Karpas-422 (cell line): ENCODE results near the gene CDC42SE2. TPM values are rescaled to one million over a fixed set of nuclear protein-coding genes. Genes with fewer than 3 reads are reported as not detected.

Experiments
- DNase-seq: peaks from one replicate; pipeline ENCODE4 v3.0.0-alpha.2; 2015
- H2AFZ ChIP-seq: fragments of 200-600 bp; sonication (generic); 2 replicates; pipeline ENCODE4 v1.6.1; 2014; ENCODE audit warnings: antibody characterized with exemption, low read length, mixed read lengths
- H3K27ac ChIP-seq: fragments of 200-600 bp; sonication (generic); 2 replicates; pipeline ENCODE4 v1.5.1; 2014; ENCODE audit warnings: mild to moderate bottlenecking, low read length, moderate library complexity
- H3K27me3 ChIP-seq: fragments of 200-600 bp; sonication (generic); 2 replicates; pipeline ENCODE4 v1.6.1; 2014; ENCODE audit warnings: low read length, mixed read lengths
- H3K36me3 ChIP-seq: fragments of 200-600 bp; sonication (generic); 2 replicates; pipeline ENCODE4 v1.6.1; 2014; ENCODE audit warnings: low read length, mixed read lengths; ENCODE audit not compliant: insufficient read depth
- H3K4me1 ChIP-seq: fragments of 200-600 bp; sonication (generic); 2 replicates; pipeline ENCODE4 v1.6.1; 2014; ENCODE audit warnings: mild to moderate bottlenecking, low read length, mixed read lengths
- H3K4me2 ChIP-seq: fragments of 200-600 bp; sonication (generic); 2 replicates; pipeline ENCODE4 v1.6.1; 2014; ENCODE audit warnings: low read length, low read depth, mild to moderate bottlenecking; ENCODE audit not compliant: poor library complexity, severe bottlenecking
- H3K4me3 ChIP-seq: fragments of 200-600 bp; sonication (generic); 2 replicates; pipeline ENCODE4 v1.5.1; 2014; ENCODE audit warnings: mild to moderate bottlenecking, antibody characterized with exemption, low read length, mixed read lengths
- H3K79me2 ChIP-seq: fragments of 200-600 bp; sonication (generic); 2 replicates; pipeline ENCODE4 v1.6.1; 2014; ENCODE audit warnings: mild to moderate bottlenecking, low read length, mixed read lengths
- H3K9ac ChIP-seq: fragments of 200-600 bp; sonication (generic); 2 replicates; pipeline ENCODE4 v1.6.0; 2014; ENCODE audit warnings: low read length
- H3K9me2 ChIP-seq: fragments of 200-600 bp; sonication (generic), shearing (Covaris generic); replicated peaks from 2 replicates; pipeline ENCODE4 v1.6.0; 2014; ENCODE audit warnings: mild to moderate bottlenecking, low read length, moderate library complexity; ENCODE audit not compliant: insufficient read depth
- H3K9me3 ChIP-seq: fragments of 300-700, 200-600 bp; sonication (generic); 2 replicates; pipeline ENCODE4 v1.6.1; 2014; ENCODE audit warnings: low read length, mixed read lengths
- H4K20me1 ChIP-seq: fragments of 200-600 bp; sonication (generic); 2 replicates; pipeline ENCODE4 v1.6.1; 2014; ENCODE audit warnings: mild to moderate bottlenecking, antibody characterized with exemption, low read length, low read depth; ENCODE audit not compliant: insufficient read depth
- total RNA-seq: library from RNA; depleted of rRNA; stranded (reverse); fragments of >200 nt; shearing (Covaris generic); gene quantifications from 2 replicates; pipeline ENCODE4 v1.2.3, GENCODE V29; 2014; ENCODE audit warnings: low replicate concordance

CDC42SE2 gene
- total RNA-seq, 1 experiment from 2014 or later, result 143 TPM

- H3K4me2 ChIP-seq, result peak overlapping the region; percentile 32
- no peaks in the 10 kb centered on the region for H4K20me1 ChIP-seq
- no peak for DNase-seq
- H3K4me3 ChIP-seq, result no peak overlapping the region
- H3K36me3 ChIP-seq, result peaks cover 17% of the 10 kb centered on the region; the same call in 1 of the 2 replicates
- no peaks in the 10 kb centered on the region for H3K9me3 ChIP-seq
- H3K9ac ChIP-seq, result no peak overlapping the region
- H3K9me2 ChIP-seq, result no peaks in the 10 kb centered on the region
- no peak overlapping the region for H3K27ac ChIP-seq
- peaks cover 72% of the 10 kb centered on the region for H3K4me1 ChIP-seq
- H3K79me2 ChIP-seq, result peaks cover 43% of the 10 kb centered on the region
- no peak overlapping the region for H2AFZ ChIP-seq
- H3K27me3 ChIP-seq, result no peaks in the 10 kb centered on the region
Observed at GRCh38 chr5:131254741-131255140, 9.1 kb upstream of the CDC42SE2 start.

DNA sequence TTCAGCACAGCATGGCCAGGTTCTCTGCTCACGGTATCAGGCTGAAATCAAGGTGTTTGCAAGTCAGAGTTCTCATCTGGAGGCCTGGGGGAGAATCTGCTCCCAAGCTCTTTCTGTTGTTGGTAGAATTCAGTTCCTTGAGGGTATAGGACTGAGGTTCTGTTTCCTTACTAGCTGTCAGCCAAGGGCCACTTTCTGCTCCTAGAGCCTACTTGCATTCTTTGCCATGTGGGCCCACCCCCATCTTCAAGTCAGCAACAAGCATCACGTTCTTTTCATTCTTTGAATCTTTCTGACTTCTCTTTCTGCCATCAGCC, 7.4 kb upstream of the CDC42SE2 start:
- H2AFZ ChIP-seq, result no peak overlapping the region
- H3K79me2 ChIP-seq, result peaks cover 43% of the 10 kb centered on the region

DNA sequence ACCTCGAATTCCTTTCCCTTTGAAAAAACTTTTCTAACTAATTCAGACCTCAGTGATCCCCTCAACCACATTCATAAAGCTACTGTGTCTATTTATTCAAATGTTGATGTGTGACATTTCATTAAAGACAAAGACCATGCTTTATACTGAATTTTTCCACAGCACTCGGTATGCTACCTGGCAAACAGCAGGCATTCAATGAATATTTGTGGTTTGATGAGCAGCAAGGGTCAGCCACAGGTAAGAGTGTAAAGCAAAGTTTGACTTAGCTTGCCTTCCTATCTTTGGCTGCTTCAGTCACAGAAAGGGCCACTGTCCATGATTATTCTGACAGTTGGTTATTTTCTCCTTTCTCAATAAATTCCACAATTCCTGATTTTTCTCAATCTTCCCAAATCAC, 5.1 kb upstream of the CDC42SE2 start:
- H3K9me3 ChIP-seq, result no peaks in the 10 kb centered on the region
- H2AFZ ChIP-seq, result no peak overlapping the region
- no peak overlapping the region for H3K4me2 ChIP-seq
- peak overlapping the region; percentile 46 for H3K27ac ChIP-seq
- no peaks in the 10 kb centered on the region for H3K27me3 ChIP-seq
- H3K9me2 ChIP-seq, result no peaks in the 10 kb centered on the region
- no peak for DNase-seq
- peaks cover 19% of the 10 kb centered on the region; the same call in 1 of the 2 replicates for H3K36me3 ChIP-seq
- H3K4me1 ChIP-seq, result peaks cover 53% of the 10 kb centered on the region
- peaks cover 51% of the 10 kb centered on the region for H3K79me2 ChIP-seq
- no peak overlapping the region for H3K9ac ChIP-seq
- H3K4me3 ChIP-seq, result no peak overlapping the region
- no peaks in the 10 kb centered on the region for H4K20me1 ChIP-seq

More for the DNA sequence above, 7.4 kb upstream of the CDC42SE2 start:
- Histone ChIP-seq H3K4me2 (no peak overlapping the region), H3K4me3 (no peak overlapping the region), H3K9ac (no peak overlapping the region), H3K27me3 (no peaks in the 10 kb centered on the region), H3K36me3 (peaks cover 19% of the 10 kb centered on the region; the same call in 1 of the 2 replicates), H3K4me1 (peaks cover 55% of the 10 kb centered on the region), H3K27ac (peak overlapping the region; percentile 43), H3K9me3 (no peaks in the 10 kb centered on the region), H4K20me1 (no peaks in the 10 kb centered on the region), H3K9me2 (no peaks in the 10 kb centered on the region)
- no peak for DNase-seq

GRCh38 chr5:131259326-131259725, 4.5 kb upstream of the CDC42SE2 start:
- peaks cover 47% of the 10 kb centered on the region for H3K4me1 ChIP-seq

GRCh38 chr5:131260895-131261294, 3.0 kb upstream of the CDC42SE2 start:
- no peak overlapping the region for H3K27ac ChIP-seq
- no peaks in the 10 kb centered on the region for H3K27me3 ChIP-seq
- H3K9ac ChIP-seq, result no peak overlapping the region
- peaks cover 19% of the 10 kb centered on the region; the same call in 1 of the 2 replicates for H3K36me3 ChIP-seq
- peaks cover 5% of the 10 kb centered on the region; the same call in 1 of the 2 replicates for H4K20me1 ChIP-seq
- H3K4me1 ChIP-seq, result peaks cover 48% of the 10 kb centered on the region
- no peaks in the 10 kb centered on the region for H3K9me3 ChIP-seq
- peaks cover 58% of the 10 kb centered on the region for H3K79me2 ChIP-seq
- no peak overlapping the region for H3K4me3 ChIP-seq
- H3K4me2 ChIP-seq, result no peak overlapping the region
- H2AFZ ChIP-seq, result no peak overlapping the region
- DNase-seq, result no peak
- no peaks in the 10 kb centered on the region for H3K9me2 ChIP-seq

More at GRCh38 chr5:131259326-131259725, 4.5 kb upstream of the CDC42SE2 start:
- Histone ChIP-seq H3K36me3 (peaks cover 19% of the 10 kb centered on the region; the same call in 1 of the 2 replicates), H3K27ac (peak overlapping the region; percentile 46), H3K9me2 (no peaks in the 10 kb centered on the region), H3K27me3 (no peaks in the 10 kb centered on the region), H3K79me2 (peaks cover 49% of the 10 kb centered on the region), H4K20me1 (no peaks in the 10 kb centered on the region), H3K9ac (no peak overlapping the region), H2AFZ (no peak overlapping the region), H3K9me3 (no peaks in the 10 kb centered on the region), H3K4me3 (no peak overlapping the region), H3K4me2 (no peak overlapping the region)
- DNase-seq, result no peak

DNA sequence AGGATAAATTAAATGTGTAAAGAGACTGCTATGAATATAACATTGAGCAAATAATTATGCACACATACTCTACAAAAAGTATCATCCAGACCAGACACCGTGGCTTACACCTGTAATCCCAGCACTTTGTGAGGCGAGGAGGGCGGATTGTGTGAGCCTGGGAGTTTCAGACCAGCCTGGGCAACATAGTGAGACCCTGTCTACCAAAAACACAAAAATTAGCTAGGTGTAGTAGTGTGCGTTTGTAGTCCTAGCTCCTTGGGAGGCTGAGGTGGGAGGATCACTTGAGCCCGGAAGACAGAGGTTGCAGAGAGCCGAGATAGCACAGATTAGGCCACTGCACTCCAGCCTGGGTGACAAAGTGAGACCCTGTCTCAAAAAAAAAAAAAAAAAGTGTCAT, 2.4 kb upstream of the CDC42SE2 start:
- Histone ChIP-seq H3K9me3 (no peaks in the 10 kb centered on the region), H3K27ac (peak overlapping the region; percentile 78; the same call in 1 of the 2 replicates), H4K20me1 (peaks cover 5% of the 10 kb centered on the region; the same call in 1 of the 2 replicates), H3K36me3 (peaks cover 17% of the 10 kb centered on the region; the same call in 1 of the 2 replicates), H3K27me3 (no peaks in the 10 kb centered on the region), H3K79me2 (peaks cover 60% of the 10 kb centered on the region), H2AFZ (no peak overlapping the region), H3K4me3 (no peak overlapping the region), H3K9me2 (no peaks in the 10 kb centered on the region), H3K4me1 (peaks cover 48% of the 10 kb centered on the region), H3K9ac (no peak overlapping the region), H3K4me2 (peak overlapping the region; percentile 86)
- DNase-seq, result no peak

DNA sequence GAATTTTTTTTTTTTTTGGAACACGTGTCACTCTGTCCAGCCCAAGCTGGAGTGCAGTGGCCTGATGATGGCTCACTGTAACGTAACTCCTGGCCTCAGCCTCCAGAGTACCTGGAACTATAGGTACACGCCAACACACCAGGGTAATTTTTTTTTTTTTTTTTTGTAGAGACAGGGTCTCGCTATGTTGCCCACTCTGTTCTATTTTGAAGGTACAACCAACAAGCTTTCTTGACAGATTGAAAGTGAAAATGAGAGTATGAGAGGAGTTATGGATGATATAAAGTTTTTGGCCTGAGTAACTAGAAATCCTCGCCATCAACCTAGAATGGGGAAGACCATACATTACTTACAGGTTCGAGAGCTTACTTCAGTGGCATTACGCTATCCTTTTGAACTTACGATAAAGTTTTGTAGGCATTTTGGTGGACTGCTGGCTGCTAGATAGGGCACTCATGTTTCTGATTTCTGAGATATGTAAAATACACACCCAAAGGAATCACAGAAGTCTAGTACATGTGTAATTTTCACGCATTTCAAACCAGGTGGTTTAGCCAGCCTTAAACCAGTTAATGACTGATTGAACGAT, 806 bp upstream of the CDC42SE2 start:
- Histone ChIP-seq H3K9me3 (no peaks in the 10 kb centered on the region), H3K27me3 (no peaks in the 10 kb centered on the region), H2AFZ (no peak overlapping the region), H3K4me2 (peak overlapping the region; percentile 86), H3K4me3 (peak overlapping the region; percentile 98), H3K4me1 (peaks cover 53% of the 10 kb centered on the region), H3K36me3 (peaks cover 12% of the 10 kb centered on the region; the same call in 1 of the 2 replicates), H3K9me2 (no peaks in the 10 kb centered on the region), H4K20me1 (peaks cover 5% of the 10 kb centered on the region; the same call in 1 of the 2 replicates), H3K27ac (peak overlapping the region; percentile 78), H3K9ac (peak overlapping the region; percentile 96), H3K79me2 (peaks cover 66% of the 10 kb centered on the region)
- DNase-seq, result peak; percentile 69

DNA sequence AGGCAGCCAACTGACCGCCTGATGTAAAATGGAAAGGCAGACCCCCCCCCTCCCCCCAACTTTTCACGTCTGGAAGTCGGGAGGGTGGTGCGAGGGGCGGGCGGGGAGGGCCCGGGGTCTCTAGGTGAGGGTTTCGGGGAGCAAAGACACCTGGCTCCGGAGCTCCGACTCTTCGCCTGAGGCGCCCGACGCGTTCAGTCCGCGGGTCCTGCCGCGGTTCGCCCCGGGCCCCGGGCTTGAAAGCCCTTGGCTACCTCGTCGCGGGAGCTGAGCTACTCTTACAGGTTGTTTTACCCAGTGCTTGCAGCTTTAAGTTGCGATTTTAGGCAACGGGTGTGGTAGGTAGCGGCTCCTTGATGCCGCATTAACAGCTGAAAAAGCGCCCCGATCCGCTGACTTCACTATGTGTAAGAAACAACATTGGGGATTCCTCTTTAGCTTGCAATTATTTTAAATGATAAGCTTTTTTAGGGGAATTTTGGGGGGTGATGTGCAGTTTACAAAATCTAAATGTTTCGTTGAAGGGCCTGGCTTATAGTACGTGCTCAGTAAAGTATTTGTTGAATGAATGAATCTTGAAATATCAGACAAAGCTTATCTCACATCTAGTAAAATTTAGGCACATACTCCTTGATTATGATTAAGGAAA, 722 bp downstream of the CDC42SE2 start:
- H4K20me1 ChIP-seq, result peaks cover 5% of the 10 kb centered on the region; the same call in 1 of the 2 replicates
- H3K9me2 ChIP-seq, result no peaks in the 10 kb centered on the region
- peak overlapping the region; percentile 86 for H3K4me2 ChIP-seq
- H3K9ac ChIP-seq, result peak overlapping the region; percentile 96
- H3K36me3 ChIP-seq, result peaks cover 4% of the 10 kb centered on the region; the same call in 1 of the 2 replicates
- H3K9me3 ChIP-seq, result no peaks in the 10 kb centered on the region
- no peak overlapping the region for H2AFZ ChIP-seq
- peak overlapping the region; percentile 98 for H3K4me3 ChIP-seq
- H3K79me2 ChIP-seq, result peaks cover 77% of the 10 kb centered on the region
- H3K27me3 ChIP-seq, result no peaks in the 10 kb centered on the region
- peak; percentile 78 for DNase-seq
- H3K4me1 ChIP-seq, result peaks cover 62% of the 10 kb centered on the region
- peak overlapping the region; percentile 83 for H3K27ac ChIP-seq
